DMS153 treated with DMSO at 0.1 percent for 48 hours (cell line): ENCODE measurements around the gene CMTM4.
"Not testable (repeated sequence)": the region's sequence is repeated elsewhere in the genome, so short reads cannot be mapped to it uniquely, and the experiment has no call there.

Experiments used
- DNase-seq: peaks from one replicate; lab custom pipeline; 2025; ENCODE audit not compliant: unreplicated experiment; lab: John Stamatoyannopoulos, UW

The CMTM4 gene

GRCh38 chr16:66569131-66569530 is 127.4 kb downstream of the CMTM4 start:
- DNase-seq, result no peak

DNA sequence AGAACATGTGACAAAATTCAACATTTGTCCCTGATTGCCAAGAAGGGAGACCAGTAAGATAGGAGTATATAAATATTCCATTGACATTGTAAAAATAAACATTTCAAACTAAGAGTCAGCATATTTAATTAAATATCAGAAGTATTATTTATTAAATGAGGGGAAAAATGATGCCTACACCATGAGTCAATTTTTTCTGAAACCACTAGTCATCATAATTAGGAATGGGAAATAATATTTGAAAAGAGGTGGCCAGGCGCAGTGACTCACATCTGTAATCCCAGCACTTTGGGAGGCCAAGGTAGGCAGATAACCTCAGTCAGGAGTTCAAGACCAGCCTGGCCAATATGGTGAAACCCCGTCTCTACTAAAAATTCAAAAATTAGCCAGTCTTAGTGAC is 128.2 kb downstream of the CMTM4 start:
- DNase-seq, result no peak

DNA sequence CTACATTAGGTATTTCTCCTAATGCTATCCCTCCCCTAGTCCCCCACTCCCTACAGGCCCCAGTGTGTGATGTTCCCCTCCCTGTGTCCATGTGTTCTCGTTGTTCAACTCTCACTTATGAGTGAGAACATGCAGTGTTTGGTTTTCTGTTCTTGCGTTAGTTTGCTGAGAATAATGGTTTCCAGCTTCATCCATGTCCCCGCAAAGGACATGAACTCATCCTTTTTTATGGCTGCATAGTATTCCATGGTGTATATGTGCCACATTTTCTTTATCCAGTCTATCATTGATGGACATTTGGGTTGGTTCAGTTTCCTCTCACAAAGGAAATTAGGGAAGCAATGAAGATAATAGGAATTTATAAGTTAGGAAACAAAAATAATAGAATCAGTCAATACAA is 129.3 kb downstream of the CMTM4 start:
- not testable (repeated sequence) for DNase-seq

DNA sequence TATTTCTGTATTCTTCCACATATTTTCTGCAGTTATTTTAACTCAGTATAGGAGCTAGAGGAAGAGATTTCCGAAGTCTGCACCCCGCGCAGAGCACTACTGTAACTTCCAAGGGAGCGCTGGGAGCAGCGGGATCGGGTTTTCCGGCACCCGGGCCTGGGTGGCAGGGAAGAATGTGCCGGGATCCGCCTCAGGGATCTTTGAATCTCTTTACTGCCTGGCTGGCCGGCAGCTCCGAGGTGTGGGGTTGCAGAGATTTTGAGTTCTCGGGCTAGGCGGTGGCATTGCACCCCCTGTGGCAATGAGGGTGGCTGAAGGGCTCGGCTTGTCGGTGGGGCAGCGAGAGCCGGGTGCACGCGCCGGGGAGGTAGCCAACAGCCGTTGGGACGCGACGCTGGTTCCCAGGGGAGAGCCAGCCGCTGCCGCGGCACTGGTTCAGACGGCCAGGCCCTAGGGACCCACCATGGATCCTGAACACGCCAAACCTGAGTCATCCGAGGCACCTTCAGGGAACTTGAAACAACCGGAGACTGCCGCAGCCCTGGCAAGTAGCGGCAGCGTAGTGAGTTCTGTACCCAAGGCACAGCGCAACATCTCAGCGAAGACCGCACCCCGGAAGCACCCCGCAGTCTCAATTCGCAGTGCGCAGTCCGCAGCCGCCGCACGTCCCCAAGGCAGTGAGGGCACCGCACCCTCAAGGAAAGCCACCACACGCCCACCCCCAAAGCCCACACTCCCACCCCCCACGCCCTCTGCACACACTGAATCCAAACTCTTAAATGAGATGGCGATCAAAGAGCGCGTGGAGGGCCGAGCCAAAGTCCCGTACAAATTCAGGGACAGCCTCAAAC is 130.3 kb downstream of the CMTM4 start, which contains the start of gene CMTM1:
TSS of gene CMTM1 (plus strand) at position 389 of the 851 bp plus-strand sequence. CDS start at position 464, 75 bp downstream.
- no peak for DNase-seq
